Putamen (tissue), 1 donor: ENCODE results near the gene FHOD3.

Source experiments
- DNase-seq: peaks from one replicate; pipeline ENCODE4 v3.0.0-alpha.2; 2016; ENCODE audit warnings: low spot score

Gene FHOD3

GRCh38 chr18:36386150-36386920 lies 88.8 kb downstream of the FHOD3 start:
- DNase-seq = no peak

- DNase-seq = no peak
These were observed 89.8 kb downstream of the FHOD3 start for GRCh38 chr18:36387310-36387709.

GRCh38 chr18:36388310-36388709 lies 90.8 kb downstream of the FHOD3 start:
- no peak for DNase-seq

DNA sequence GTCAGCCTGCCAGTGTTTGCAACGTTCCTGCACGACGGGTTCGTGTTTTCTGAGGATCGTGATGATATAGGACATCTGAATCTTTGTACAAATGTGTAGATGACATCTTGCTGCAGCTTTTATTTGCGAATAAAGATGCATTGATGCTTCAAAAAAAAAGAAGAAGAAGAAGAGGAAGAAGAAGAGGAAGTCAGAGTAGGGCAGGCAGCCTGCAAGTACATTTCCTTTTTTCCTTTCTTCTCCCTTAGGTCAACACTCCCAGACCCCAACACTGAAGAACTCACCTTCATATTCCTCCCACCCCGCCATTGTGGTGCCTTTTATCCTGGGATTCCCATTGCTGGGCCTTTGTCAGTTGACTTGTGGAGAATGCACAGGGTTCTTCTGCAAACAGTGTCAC lies 91.5 kb downstream of the FHOD3 start:
- no peak for DNase-seq

- DNase-seq = no peak
These were observed 92.5 kb downstream of the FHOD3 start for GRCh38 chr18:36389811-36390581.

- DNase-seq = no peak
These were observed 94.1 kb downstream of the FHOD3 start for GRCh38 chr18:36391426-36392145.

DNA sequence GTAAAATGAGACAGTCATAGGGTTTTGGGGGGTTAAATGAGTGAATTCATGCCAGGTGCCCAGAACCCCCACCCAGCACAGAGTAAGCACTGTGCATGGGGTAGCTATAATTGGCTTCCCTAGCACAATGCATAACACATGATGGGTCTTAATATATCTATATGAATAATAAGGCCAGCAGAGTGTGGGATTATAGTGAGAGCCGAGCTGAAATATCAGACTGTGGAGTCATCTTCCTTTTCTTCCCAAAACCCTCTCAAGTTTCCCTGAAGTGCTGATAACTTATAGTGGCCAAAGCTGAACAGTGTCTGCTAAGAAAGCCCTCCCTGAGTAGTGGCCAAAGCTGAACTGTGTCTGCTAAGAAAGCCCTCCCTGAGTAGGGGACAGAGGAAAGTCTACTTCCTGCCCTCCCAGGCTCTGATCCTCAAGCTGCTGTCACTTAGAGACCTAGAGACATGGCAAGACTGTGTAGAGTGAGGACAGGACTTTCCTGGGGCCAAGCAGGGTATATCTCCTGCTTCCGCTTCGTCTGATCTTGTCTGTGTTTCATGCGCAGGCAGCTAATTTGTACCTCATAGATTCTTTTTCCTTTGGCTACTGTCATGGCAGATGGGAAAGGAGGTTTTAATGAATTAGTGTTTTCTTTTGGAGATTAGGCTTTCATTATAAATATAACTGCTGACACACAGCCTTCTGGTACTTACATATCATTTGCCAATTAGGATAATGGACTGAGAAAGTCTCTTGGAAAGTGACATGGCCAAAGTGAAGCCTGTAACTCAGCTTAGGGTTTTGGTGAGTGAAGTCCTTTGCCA lies 94.9 kb downstream of the FHOD3 start:
- no peak for DNase-seq

- DNase-seq = no peak
These were observed 95.4 kb downstream of the FHOD3 start for GRCh38 chr18:36392979-36393287.

GRCh38 chr18:36394486-36394885 lies 97.0 kb downstream of the FHOD3 start:
- DNase-seq = no peak

DNA sequence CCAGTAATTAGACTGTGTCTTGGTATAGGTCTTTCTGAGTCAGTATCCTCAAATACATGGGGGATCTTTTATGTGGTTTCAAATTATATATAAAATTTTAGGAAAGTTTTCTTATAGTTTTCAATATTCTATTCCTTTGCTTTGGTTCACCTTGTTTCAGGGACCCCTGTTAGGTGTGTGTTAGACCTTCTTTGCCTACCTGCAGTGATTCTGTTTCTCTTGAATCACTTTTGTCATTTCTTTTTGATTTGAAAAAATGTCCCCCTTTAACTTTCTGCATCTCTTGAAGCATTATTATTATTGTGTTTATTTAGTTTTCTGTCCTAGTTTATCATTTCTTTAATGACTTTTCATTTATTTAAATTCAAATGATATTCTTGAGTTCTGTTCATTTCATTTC lies 98.7 kb downstream of the FHOD3 start:
- no peak for DNase-seq

GRCh38 chr18:36397033-36397432 lies 99.5 kb downstream of the FHOD3 start:
- no peak for DNase-seq

- DNase-seq = no peak
These were observed 100.9 kb downstream of the FHOD3 start for GRCh38 chr18:36398419-36398818.

- DNase-seq = no peak
These were observed 101.5 kb downstream of the FHOD3 start for GRCh38 chr18:36399055-36399454.

- no peak for DNase-seq
These were observed 103.9 kb downstream of the FHOD3 start for GRCh38 chr18:36401462-36401861.

- DNase-seq = peak; percentile 25
These were observed 105.4 kb downstream of the FHOD3 start for GRCh38 chr18:36402765-36403396.

GRCh38 chr18:36403896-36404820 lies 106.6 kb downstream of the FHOD3 start:
- no peak for DNase-seq

DNA sequence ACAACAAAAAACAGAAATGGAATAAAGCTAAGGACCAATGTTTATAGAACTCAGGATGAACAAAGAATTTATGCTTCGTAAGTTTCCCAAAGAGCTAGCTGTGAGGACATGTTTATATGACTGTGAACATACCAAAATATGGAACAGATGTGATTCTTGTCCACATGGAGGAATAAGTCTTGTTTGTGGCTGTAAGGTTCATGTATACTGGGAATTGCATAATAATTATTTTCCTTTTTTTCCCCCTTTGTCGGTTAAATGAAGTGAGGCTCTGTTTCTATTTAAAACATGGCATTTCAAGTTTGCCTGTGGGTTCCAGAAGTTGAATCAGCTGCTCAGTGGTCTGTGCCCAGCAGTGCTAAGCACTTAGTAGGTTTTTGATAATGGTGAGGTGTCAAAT lies 108.1 kb downstream of the FHOD3 start:
- no peak for DNase-seq

- no peak for DNase-seq
These were observed 109.3 kb downstream of the FHOD3 start for GRCh38 chr18:36406805-36407204.

- DNase-seq = no peak
These were observed 111.1 kb downstream of the FHOD3 start for GRCh38 chr18:36408606-36409005.

- no peak for DNase-seq
These were observed 112.3 kb downstream of the FHOD3 start for GRCh38 chr18:36409779-36410178.

- no peak for DNase-seq
These were observed 112.8 kb downstream of the FHOD3 start for GRCh38 chr18:36410346-36410745.
